ENCODE data around the gene KLC4. TPM values are rescaled to one million over a fixed set of nuclear protein-coding genes. Genes with fewer than 3 reads are reported as not detected.

KLC4 gene
- total RNA-seq, 1 experiment from 2014 or later, result 17.5 TPM

GRCh38 chr6:43034190-43034525 lies 25.3 kb upstream of the KLC4 start:
- no peak overlapping the region for H3K4me3 Mint-ChIP-seq (ENCODE audit: unreplicated experiment)
- no TSS peak for BruUV-seq (replicated peaks)
- H3K36me3 Mint-ChIP-seq (ENCODE audit: insufficient read depth, unreplicated experiment), result peaks cover 71% of the 10 kb centered on the region
- CTCF ChIA-PET, result interaction anchor here (0.6 to 0.7 kb wide), 3 partner anchors 16 to 119 kb away, joined by 3 to 6 read pairs (median 3); no protein-coding TSS in a partner anchor
- POLR2A ChIA-PET, result interaction anchor here (1.1 kb wide), 1 partner anchor 106 kb away, joined by 3 read pairs; no protein-coding TSS in a partner anchor
- DNase-seq (ENCODE audit: unreplicated experiment), result no peak
- no peak overlapping the region for H3K27ac Mint-ChIP-seq (ENCODE audit: low read depth, unreplicated experiment)
- intact Hi-C loops (cut with micrococcal nuclease), result no loop called here
- no peaks in the 10 kb centered on the region for H3K9me3 Mint-ChIP-seq (ENCODE audit: unreplicated experiment)
- TF ChIP-seq CTCF (IDR thresholded peaks at IDR 0.05; ENCODE audit: unreplicated experiment), result no peak
- no peaks in the 10 kb centered on the region for H3K4me1 Mint-ChIP-seq (ENCODE audit: insufficient read depth, unreplicated experiment)
- H3K27me3 Mint-ChIP-seq (ENCODE audit: insufficient read depth, unreplicated experiment), result no peaks in the 10 kb centered on the region

DNA sequence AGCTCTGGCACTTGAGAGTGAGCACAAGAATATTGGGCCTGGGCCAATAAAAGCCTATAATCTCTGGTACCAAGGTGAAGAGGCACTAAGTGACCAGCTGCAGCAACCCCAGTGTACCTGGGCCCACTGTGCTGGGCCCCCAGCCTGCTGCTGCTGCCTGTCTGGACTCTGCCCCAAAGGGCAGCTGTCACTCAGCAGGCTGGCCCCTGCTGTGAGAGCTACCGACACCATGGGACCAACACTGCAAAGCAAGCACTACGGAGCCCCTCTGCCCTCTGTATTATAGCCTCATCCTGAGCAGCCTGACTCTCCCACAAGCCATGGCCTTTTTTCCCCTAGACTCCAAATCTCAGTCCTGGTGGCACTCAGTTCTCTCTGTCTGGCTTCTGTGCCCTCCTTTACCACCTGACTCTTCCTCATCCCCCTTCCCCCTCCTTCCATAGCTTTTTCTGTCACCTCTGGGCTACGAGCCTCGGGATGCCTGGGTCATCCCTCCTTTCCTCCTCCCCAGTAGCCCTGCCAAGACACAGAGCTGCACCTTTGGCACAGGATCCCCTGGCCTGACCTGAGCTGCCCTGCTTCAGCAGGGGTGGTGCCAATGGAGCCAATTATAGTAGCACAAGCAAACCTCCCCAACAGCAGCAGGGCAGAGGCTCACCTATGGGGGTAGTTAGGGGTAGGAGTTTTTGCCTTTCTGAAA lies 23.8 kb upstream of the KLC4 start:
- intact Hi-C loops (cut with micrococcal nuclease), result no loop called here
- CTCF ChIA-PET, result interaction anchor here (0.6 kb wide), 1 partner anchor 1137 kb away, joined by 3 read pairs; no protein-coding TSS in a partner anchor
- DNase-seq (ENCODE audit: unreplicated experiment), result no peak
- no peak overlapping the region for H3K4me3 Mint-ChIP-seq (ENCODE audit: unreplicated experiment)
- H3K4me1 Mint-ChIP-seq (ENCODE audit: insufficient read depth, unreplicated experiment), result no peaks in the 10 kb centered on the region
- BruUV-seq (replicated peaks), result no TSS peak
- no peaks in the 10 kb centered on the region for H3K9me3 Mint-ChIP-seq (ENCODE audit: unreplicated experiment)
- POLR2A ChIA-PET, result interaction anchor here (0.8 to 1.6 kb wide), 4 partner anchors 15 to 52 kb away, joined by 3 to 5 read pairs (median 4); partner anchors contain the start of genes CUL7, PPP2R5D and RRP36
- H3K27ac Mint-ChIP-seq (ENCODE audit: low read depth, unreplicated experiment), result no peak overlapping the region
- no peaks in the 10 kb centered on the region for H3K27me3 Mint-ChIP-seq (ENCODE audit: insufficient read depth, unreplicated experiment)
- no peak for TF ChIP-seq CTCF (IDR thresholded peaks at IDR 0.05; ENCODE audit: unreplicated experiment)
- H3K36me3 Mint-ChIP-seq (ENCODE audit: insufficient read depth, unreplicated experiment), result peaks cover 64% of the 10 kb centered on the region

- Mint-ChIP-seq H3K27me3 (ENCODE audit: insufficient read depth, unreplicated experiment) (no peaks in the 10 kb centered on the region), H3K4me3 (ENCODE audit: unreplicated experiment) (no peak overlapping the region), H3K9me3 (ENCODE audit: unreplicated experiment) (no peaks in the 10 kb centered on the region), H3K27ac (ENCODE audit: low read depth, unreplicated experiment) (no peak overlapping the region), H3K36me3 (ENCODE audit: insufficient read depth, unreplicated experiment) (peaks cover 54% of the 10 kb centered on the region), H3K4me1 (ENCODE audit: insufficient read depth, unreplicated experiment) (no peaks in the 10 kb centered on the region)
- TF ChIP-seq CTCF (IDR thresholded peaks at IDR 0.05; ENCODE audit: unreplicated experiment), result no peak
- intact Hi-C loops (cut with micrococcal nuclease), result no loop called here
- DNase-seq (ENCODE audit: unreplicated experiment), result no peak
- ChIA-PET POLR2A (no interaction called here), CTCF (no interaction called here)
- BruUV-seq (replicated peaks), result no TSS peak
Observed at GRCh38 chr6:43036712-43037111, 22.7 kb upstream of the KLC4 start.

GRCh38 chr6:43037197-43037596 lies 22.2 kb upstream of the KLC4 start:
- no TSS peak for BruUV-seq (replicated peaks)
- DNase-seq (ENCODE audit: unreplicated experiment), result no peak
- H3K36me3 Mint-ChIP-seq (ENCODE audit: insufficient read depth, unreplicated experiment), result peaks cover 54% of the 10 kb centered on the region
- no peak overlapping the region for H3K4me3 Mint-ChIP-seq (ENCODE audit: unreplicated experiment)
- H3K27ac Mint-ChIP-seq (ENCODE audit: low read depth, unreplicated experiment), result no peak overlapping the region
- H3K9me3 Mint-ChIP-seq (ENCODE audit: unreplicated experiment), result no peaks in the 10 kb centered on the region
- ChIA-PET CTCF (interaction anchor here (0.6 kb wide), 1 partner anchor 14 kb away, joined by 4 read pairs; no protein-coding TSS in a partner anchor), POLR2A (no interaction called here)
- intact Hi-C loops (cut with micrococcal nuclease), result no loop called here
- TF ChIP-seq CTCF (IDR thresholded peaks at IDR 0.05; ENCODE audit: unreplicated experiment), result no peak
- H3K27me3 Mint-ChIP-seq (ENCODE audit: insufficient read depth, unreplicated experiment), result no peaks in the 10 kb centered on the region
- no peaks in the 10 kb centered on the region for H3K4me1 Mint-ChIP-seq (ENCODE audit: insufficient read depth, unreplicated experiment)

Measured in MCF 10A (cell line).